Psoas muscle (tissue), 8 donors: ENCODE results near the gene KRT6C. TPM values are rescaled to one million over a fixed set of nuclear protein-coding genes. Genes with fewer than 3 reads are reported as not detected.

Experiments
- ATAC-seq, 4 donors: fragments of 200-7000 bp; cut with Tn5 transposase; one replicate each; pipeline ENCODE4 v1.9.1; 2020; ENCODE audit warnings: moderate library complexity in 3 of 4, mild to moderate bottlenecking in 2 of 4
- DNase-seq, 2 donors: peaks; one replicate each; pipeline ENCODE4 v3.0.0-alpha.2; 2020
- H3K27ac ChIP-seq: fragments of 200-600 bp; one replicate; pipeline ENCODE4 v1.8.0; 2022
- H3K27me3 ChIP-seq, 3 donors: fragments of 200-600 bp in 1 of 3; one replicate each; pipeline versions ENCODE4 v1.6.1 to v1.8.0; 2013 to 2022; ENCODE audit warnings: low read length in 2 of 3, mild to moderate bottlenecking in 2 of 3, moderate library complexity in 1 of 3; ENCODE audit not compliant: insufficient read depth in 3 of 3
- H3K36me3 ChIP-seq, 2 donors: fragments of 200-600 bp in 1 of 2; one replicate each; pipeline versions ENCODE4 v1.6.1 to v1.8.0; 2013 to 2022; ENCODE audit warnings: low read depth in 1 of 2, mild to moderate bottlenecking in 1 of 2, moderate library complexity in 1 of 2; ENCODE audit not compliant: insufficient read depth in 1 of 2
- H3K4me1 ChIP-seq: fragments of 200-600 bp; one replicate; pipeline ENCODE4 v1.8.0; 2022
- H3K4me3 ChIP-seq: fragments of 200-600 bp; one replicate; pipeline ENCODE4 v1.8.0; 2022; ENCODE audit warnings: mild to moderate bottlenecking
- H3K9me3 ChIP-seq: fragments of 200-600 bp; one replicate; pipeline ENCODE4 v1.8.0; 2022
- WGBS, 3 donors: extraction: QIAGEN DNeasy Blood & Tissue Kit; methylation state at CpG; one replicate each; pipeline versions ENCODE4 v1.1.6 to v1.1.7; 2013; 5-methylcytosine and 5-hydroxymethylcytosine counted together
- intact Hi-C, 2 donors: fragments of 100-400 bp; cut with DNase I; formaldehyde crosslinking; loops; one replicate each; pipeline versions ENCODE4 v1.11.0 to v1.14.2; 2022
- polyA plus RNA-seq, 3 donors: library from polyadenylated mRNA; stranded (reverse); fragments of 200-250 nt; gene quantifications; one replicate each; pipeline ENCODE4 v1.2.3, GENCODE V29; 2013
- total RNA-seq, 4 donors: library from RNA; stranded (reverse); fragmentation: NEBNext Ultra II Directional in 2 of 4; extraction: Animal tissue kit (Norgen Biotek cat#: 25700) in 2 of 4; gene quantifications; one replicate each; pipeline versions ENCODE4 v1.2.1 to v1.2.4, GENCODE V29; 2021 to 2023
- TF ChIP-seq, protein P1 (sequence below): fragments of 200-600 bp; IDR thresholded peaks from one replicate; pipeline ENCODE4 v1.8.0; 2022; ENCODE audit warnings: antibody characterized with exemption
- donor health status: healthy with polysubstance abuse.
- donor health status: DM: no; HTN: no; CAD: no; lungs with moderate emphysema.
- donor health status: Bipolar disorder and iron deficiency.
- donor health status: healthy.
- donor health status: DM: yes; HTN: yes; CAD: no.
- donor health status: DM: no; HTN: no; CAD: no.
- donor health status: DM: no; HTN: no; CAD: no.
- donor health status: DM: yes; HTN: yes; CAD: no.

Gene KRT6C
- total and polyA plus RNA-seq, 7 donors = 0.04 to 0.24 (median 0.21) TPM; not detected in 4

GRCh38 chr12:52445876-52446275 is 27.7 kb downstream of the KRT6C start:
- Histone ChIP-seq H3K4me1 (no peaks in the 10 kb centered on the region), H3K9me3 (no peaks in the 10 kb centered on the region), H3K36me3 (no peaks in the 10 kb centered on the region), H3K4me3 (no peak overlapping the region), H3K27ac (no peak overlapping the region), H3K27me3 (peaks cover 0 to 18% (median 3%) of the 10 kb centered on the region in 3 donors)
- intact Hi-C loops = no loop called here
- ATAC-seq (no peak), DNase-seq (no peak)
- TF ChIP-seq, protein P1, sequence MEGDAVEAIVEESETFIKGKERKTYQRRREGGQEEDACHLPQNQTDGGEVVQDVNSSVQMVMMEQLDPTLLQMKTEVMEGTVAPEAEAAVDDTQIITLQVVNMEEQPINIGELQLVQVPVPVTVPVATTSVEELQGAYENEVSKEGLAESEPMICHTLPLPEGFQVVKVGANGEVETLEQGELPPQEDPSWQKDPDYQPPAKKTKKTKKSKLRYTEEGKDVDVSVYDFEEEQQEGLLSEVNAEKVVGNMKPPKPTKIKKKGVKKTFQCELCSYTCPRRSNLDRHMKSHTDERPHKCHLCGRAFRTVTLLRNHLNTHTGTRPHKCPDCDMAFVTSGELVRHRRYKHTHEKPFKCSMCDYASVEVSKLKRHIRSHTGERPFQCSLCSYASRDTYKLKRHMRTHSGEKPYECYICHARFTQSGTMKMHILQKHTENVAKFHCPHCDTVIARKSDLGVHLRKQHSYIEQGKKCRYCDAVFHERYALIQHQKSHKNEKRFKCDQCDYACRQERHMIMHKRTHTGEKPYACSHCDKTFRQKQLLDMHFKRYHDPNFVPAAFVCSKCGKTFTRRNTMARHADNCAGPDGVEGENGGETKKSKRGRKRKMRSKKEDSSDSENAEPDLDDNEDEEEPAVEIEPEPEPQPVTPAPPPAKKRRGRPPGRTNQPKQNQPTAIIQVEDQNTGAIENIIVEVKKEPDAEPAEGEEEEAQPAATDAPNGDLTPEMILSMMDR = no peak
- WGBS, 3 donors = 47 to 60% (median 58%) methylated on average over 3 of the region's 3 CpGs

- no peak for ATAC-seq
- WGBS, 3 donors = 64 to 73% (median 67%) methylated on average over 10 of the region's 10 CpGs
- intact Hi-C loops = no loop called here
- Histone ChIP-seq H3K27ac (no peak overlapping the region), H3K27me3 (peaks cover 0 to 25% (median 3%) of the 10 kb centered on the region in 3 donors), H3K9me3 (no peaks in the 10 kb centered on the region), H3K36me3 (no peaks in the 10 kb centered on the region), H3K4me3 (no peak overlapping the region), H3K4me1 (no peaks in the 10 kb centered on the region)
- DNase-seq = no peak
- TF ChIP-seq, protein P1 = no peak
These were observed 28.7 kb downstream of the KRT6C start for GRCh38 chr12:52444647-52445595.

- no peaks in the 10 kb centered on the region for H3K36me3 ChIP-seq
- no peak overlapping the region for H3K4me3 ChIP-seq
- no peak for ATAC-seq
- H3K27ac ChIP-seq = no peak overlapping the region
- no peaks in the 10 kb centered on the region for H3K4me1 ChIP-seq
- 78 to 92% (median 89%) methylated on average over 3 of the region's 3 CpGs for whole genome bisulfite sequencing, 3 donors
- H3K27me3 ChIP-seq = peaks cover 0 to 25% (median 0%) of the 10 kb centered on the region in 3 donors
- intact Hi-C loops = no loop called here
- no peaks in the 10 kb centered on the region for H3K9me3 ChIP-seq
- no peak for DNase-seq
- TF ChIP-seq, protein P1 = no peak
These were observed 29.6 kb downstream of the KRT6C start for GRCh38 chr12:52443966-52444365.

DNA sequence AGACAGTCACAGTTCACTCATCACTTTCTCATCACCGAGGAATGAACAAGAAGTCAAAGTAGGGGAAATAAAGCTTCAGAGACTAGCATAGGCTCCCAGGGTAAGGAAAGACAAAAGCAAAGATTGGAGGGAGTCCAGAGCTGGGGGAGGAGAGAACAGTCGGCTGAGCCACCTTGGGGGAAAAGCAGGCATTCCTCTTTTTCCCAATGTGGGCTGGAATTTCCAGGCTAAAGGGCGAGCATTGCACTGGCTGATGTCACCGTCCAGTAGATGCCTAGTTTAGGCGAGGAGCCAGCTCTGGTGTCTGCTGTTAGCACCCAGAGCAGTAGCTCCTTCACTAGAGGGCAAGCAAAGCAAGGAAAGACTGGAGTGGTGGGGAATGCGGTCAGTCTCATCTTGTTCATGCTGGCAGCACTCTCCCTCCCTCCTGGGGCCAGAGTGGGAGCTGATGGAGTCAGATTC is 31.0 kb downstream of the KRT6C start:
- TF ChIP-seq, protein P1 = no peak
- H3K36me3 ChIP-seq = no peaks in the 10 kb centered on the region
- H3K4me1 ChIP-seq = no peaks in the 10 kb centered on the region
- ATAC-seq = no peak
- no peak for DNase-seq
- intact Hi-C loops = no loop called here
- H3K27me3 ChIP-seq = peaks cover 0 to 25% (median 0%) of the 10 kb centered on the region in 3 donors
- no peaks in the 10 kb centered on the region for H3K9me3 ChIP-seq
- H3K4me3 ChIP-seq = no peak overlapping the region
- 16 to 24% (median 17%) methylated on average over 6 of the region's 6 CpGs for WGBS, 3 donors
- H3K27ac ChIP-seq = no peak overlapping the region
